HG03066 (cell line): ENCODE data around the gene NRAP.
A peak's percentile ranks its signal among the peaks of the same experiment; 100 is the strongest.
"Not testable (repeated sequence)": the region's sequence is repeated elsewhere in the genome, so short reads cannot be mapped to it uniquely, and the experiment has no call there.

Experiments
- ATAC-seq: cut with Tn5 transposase; IDR thresholded peaks from one replicate; pipeline ENCODE4 v1.9.1; 2021; ENCODE audit warnings: low read depth; ENCODE audit not compliant: unreplicated experiment

The NRAP gene

GRCh38 chr10:113681533-113682470 lies 18.0 kb upstream of the NRAP start:
- peak; percentile 59 for ATAC-seq

DNA sequence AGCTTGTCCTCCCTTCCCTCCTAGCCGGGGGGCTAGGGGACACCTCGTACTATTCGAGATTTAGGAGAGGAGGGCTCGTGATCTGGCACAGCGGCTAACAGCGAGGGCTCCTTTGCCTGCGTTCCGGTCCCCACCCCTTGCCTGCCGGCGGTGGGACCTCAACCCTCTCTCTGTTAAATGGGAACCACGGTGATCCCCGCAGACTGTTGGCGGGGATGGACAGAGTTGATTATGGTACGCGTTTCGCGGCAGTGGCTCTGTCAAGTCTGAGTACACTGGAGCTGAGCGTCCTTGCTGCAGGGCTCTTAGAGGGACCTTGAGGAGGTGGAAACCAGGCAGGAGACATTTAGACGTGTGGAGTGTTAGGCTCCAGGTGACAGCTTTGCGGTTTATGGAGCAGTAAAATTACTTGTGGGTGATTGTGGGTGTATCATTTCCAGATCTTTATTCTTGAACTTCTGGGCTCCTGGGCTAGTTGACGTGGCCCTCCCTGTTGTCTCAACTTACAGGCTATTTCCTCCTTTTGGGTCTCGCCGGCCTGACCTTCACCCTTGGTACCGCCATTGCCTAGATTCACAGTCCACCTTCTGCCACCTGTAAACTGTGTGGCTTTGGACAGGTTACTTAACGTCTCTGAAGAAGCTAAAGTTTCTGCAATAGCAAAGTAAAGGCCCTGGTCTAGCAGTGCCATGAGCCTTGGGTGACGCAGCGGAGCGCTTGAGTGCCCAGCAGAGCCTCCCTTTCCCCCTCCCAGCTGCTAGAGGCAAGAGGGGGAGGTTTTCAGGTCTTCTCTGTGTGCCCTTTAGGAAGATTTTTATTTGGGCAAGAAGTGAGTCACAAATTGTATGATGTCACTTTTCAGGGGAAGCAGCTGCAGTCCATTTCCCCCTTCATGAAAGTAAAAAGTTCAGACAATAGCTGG lies 16.6 kb upstream of the NRAP start:
- ATAC-seq = peak; percentile 12

DNA sequence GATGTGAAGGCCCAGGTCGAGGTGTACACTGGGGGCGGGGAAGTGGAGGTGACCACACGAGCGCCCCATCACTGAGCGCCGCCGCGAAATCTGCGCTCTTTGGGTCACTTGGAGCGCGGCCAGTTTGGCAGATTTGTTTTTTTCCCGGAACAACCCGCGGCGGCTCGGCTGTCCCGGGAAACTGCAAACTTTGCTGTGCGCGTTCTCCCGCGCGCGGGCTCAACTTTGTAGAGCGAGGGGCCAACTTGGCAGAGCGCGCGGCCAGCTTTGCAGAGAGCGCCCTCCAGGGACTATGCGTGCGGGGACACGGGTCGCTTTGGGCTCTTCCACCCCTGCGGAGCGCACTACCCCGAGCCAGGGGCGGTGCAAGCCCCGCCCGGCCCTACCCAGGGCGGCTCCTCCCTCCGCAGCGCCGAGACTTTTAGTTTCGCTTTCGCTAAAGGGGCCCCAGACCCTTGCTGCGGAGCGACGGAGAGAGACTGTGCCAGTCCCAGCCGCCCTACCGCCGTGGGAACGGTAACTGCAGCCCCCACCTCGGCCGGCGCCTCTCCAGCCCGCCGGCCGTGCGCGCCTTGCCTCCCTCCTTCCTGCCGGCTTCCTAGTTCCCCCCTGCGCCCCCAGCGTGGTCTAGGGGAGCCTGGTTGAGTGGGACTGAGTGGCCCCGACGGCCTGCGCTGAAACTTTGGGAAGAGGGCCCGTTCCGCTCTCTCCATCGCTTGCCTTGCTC lies 15.8 kb upstream of the NRAP start, which contains the start of gene CASP7:
CASP7 (plus strand) TSS at position 450 of the 727 bp plus-strand sequence. CDS start 17,582 bp downstream, outside the sequence.
- peak; percentile 58 for ATAC-seq

DNA sequence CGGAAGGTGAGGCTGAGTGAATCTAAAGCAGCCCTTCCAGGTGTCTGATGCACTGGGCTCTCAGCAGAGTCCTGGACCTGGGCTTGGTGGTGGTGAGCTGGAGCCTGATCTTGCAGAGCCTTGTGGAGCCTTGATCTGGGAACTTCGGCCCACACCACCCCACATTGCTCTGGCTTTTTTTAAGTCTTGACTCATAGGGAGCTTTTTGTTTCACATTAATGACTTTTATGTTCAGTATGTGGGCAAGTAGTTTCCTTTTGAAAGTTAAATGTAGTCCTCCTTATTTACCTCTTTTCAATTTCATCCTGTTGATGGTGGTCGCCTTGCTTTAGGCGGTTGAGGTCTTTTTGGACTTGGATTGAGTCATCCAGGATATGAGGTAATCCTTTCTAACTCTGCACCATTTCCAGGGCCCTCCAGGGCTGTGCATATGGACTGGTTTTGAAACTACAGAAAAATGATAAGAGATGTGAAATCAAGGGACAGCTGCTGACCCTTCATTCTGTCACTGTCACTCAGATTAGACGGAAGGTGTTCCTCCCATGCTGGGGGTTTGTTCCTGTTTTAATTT lies 2.9 kb upstream of the NRAP start:
- ATAC-seq = no peak

DNA sequence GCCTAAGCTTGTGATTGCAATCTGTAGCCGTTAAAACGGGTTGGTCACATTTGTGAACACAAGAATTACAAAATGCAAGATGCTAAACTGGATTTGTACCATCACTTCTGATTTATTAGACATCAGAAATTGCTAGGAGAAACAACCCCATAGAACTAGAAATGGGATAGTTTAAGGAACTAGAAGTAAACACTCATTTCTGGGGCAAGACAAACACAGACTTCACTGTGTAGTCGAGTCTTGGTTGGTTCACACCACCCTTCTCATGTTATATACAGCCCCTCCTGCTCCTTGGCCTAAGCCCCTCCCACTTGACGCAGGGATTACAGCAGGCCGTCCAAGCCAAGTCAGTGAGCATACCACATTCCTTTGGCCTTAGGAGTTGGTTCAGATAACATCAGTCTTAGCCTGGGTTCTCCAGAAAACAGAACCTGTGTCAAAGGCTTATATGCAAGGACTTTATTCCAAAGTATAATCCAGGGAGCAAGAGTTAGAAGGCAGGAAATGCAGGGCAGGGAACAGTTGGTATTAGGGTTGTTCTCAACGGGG lies 2.0 kb upstream of the NRAP start:
- no peak for ATAC-seq

GRCh38 chr10:113665352-113665751 lies 1.5 kb upstream of the NRAP start:
- no peak for ATAC-seq

DNA sequence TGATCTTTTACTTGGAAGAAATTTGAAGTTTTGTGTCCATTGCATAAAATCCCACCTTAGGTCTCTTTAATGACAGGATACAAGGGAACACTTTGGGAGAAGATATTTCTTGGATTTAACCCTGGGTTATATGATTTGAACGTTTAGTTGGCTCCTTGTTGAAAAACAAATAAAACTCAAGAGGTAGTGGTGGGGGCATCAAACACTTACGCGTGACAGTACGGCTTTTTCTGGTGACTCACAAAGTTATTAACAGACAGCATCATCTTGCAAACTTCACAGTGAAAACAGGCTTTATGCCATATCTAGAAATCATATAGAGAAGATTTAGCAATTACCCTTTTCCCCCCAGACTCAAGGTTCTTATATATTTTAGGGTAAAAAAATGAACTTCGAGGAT lies 699 bp downstream of the NRAP start:
- ATAC-seq = no peak

- ATAC-seq = no peak
Observed at GRCh38 chr10:113661332-113661731, 2.5 kb downstream of the NRAP start.

GRCh38 chr10:113657544-113657943 lies 6.3 kb downstream of the NRAP start:
- ATAC-seq = no peak

DNA sequence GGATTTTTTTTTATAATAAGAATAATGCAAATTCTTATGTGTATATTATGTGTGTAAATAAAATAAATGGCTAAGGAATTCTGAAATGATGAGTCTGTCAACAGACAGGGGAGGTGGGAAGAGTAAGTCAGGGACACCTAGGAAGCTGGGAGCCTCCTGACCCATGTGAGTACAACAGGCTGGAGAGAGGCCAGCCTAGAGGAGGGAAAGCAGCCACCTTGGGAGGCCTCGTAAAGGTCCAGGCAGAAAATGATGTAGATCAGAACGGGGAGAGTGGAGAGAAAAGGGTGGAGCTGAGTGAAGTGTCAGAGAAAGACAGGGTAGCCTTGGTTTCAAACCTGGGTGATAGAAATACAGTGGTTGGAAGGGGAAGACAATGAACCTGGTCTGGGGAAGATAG lies 6.9 kb downstream of the NRAP start:
- no peak for ATAC-seq

- not testable (repeated sequence) for ATAC-seq
Observed at GRCh38 chr10:113652456-113652855, 11.4 kb downstream of the NRAP start.

- ATAC-seq = no peak
Observed at GRCh38 chr10:113651898-113652297, 11.9 kb downstream of the NRAP start.

DNA sequence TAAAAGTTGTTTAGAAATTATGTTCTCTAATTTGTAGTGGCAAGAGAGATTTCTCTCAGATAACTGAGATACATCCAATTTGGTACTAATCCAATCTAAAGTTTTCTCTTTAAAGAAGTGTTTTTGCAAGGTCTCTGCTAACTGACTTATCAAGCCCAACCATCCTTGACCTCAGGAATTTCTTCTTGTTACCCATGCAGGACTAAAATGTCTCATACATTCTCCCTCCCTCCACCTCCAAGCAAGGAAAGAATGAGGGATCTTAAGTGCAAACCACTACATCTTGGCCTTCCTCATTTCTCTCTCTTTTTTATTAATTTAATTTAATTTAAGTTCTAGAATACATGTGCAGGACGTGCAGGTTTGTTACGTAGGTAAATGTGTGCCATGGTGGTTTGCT lies 12.8 kb downstream of the NRAP start:
- ATAC-seq = no peak

GRCh38 chr10:113650172-113650571 lies 13.7 kb downstream of the NRAP start:
- no peak for ATAC-seq

DNA sequence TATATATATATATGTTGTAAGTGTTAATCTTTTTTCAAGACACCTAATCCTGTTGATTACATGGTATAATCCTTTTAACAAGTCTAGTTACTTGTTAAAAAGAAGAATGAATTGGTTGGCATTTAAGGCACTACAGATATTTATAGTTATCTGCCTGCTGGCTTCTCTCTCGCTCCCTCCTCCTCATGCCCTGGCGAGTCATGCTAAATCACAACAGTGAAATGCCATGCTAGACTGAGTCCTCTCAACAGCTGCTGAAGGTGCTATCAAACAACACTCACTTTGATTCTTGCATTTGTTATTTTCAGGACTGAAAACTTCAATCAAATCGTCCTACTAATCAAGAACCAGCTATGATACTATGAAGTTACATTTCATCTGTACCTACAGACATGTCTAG lies 15.4 kb downstream of the NRAP start:
- no peak for ATAC-seq

- no peak for ATAC-seq
Observed at GRCh38 chr10:113647812-113648211, 16.0 kb downstream of the NRAP start.

DNA sequence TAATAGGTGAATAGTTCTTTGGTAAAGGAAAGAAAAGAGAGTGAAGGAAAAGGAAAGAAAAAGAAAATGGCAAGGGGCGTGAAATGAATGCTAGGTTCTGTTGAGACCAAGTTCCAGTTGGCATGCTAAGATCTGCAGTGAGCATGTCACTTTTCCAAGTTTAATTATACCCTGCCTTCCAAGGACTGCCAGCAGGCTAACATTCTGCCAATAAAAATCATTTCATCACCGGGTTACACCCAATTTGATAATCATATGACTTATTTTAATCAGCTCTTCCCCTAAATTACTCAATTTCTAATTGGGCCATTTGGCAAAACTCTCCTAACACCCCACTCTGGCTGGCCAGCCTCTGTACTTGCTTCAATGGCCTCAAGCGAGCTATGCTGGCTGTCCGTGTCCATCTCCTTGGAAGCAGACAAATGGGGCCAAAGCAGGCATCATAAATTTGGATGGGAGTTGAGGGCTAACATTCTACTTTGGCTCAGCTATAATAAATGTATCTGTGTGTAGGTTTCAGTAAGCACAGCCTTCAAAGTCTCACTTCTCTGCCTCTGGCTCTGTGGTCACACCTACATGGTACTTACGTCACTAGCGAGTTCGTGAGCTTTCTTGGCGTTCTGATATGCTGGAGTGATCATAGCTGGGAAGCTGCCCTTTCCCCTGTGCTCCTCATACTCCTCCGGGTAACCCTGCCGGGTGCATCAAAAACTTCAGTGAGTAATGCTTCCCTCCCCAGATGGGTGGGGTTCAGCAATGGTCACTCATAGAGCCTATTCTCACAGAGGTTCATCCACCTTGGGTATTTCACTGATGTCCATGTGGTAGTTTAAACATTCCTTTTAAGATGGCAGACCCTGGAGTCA lies 17.3 kb downstream of the NRAP start:
- ATAC-seq = no peak

- no peak for ATAC-seq
Observed at GRCh38 chr10:113644185-113645120, 19.4 kb downstream of the NRAP start.
